AG09319 (cell line): ENCODE data around the gene GGTLC1.

Source experiments
- DNase-seq: peaks from one replicate; pipeline ENCODE4 v3.0.0-alpha.2; 2010; ENCODE audit warnings: low read depth; ENCODE audit errors: extremely low read depth
- CTCF ChIP-seq: IDR thresholded peaks from 2 replicates; pipeline ENCODE4 v1.5.1; 2011; ENCODE audit warnings: low read depth, mild to moderate bottlenecking, inconsistent platforms, low read length, moderate library complexity

The GGTLC1 gene

GRCh38 chr20:23955896-23956295 is 32.7 kb downstream of the GGTLC1 start:
- no peak for TF ChIP-seq CTCF
- no peak for DNase-seq

- DNase-seq, result no peak
- TF ChIP-seq CTCF, result no peak
These were observed 34.4 kb downstream of the GGTLC1 start for GRCh38 chr20:23954008-23954745.

GRCh38 chr20:23946206-23946605 is 42.4 kb downstream of the GGTLC1 start:
- DNase-seq, result no peak
- TF ChIP-seq CTCF, result no peak

GRCh38 chr20:23943304-23943703 is 45.3 kb downstream of the GGTLC1 start:
- TF ChIP-seq CTCF, result no peak
- no peak for DNase-seq

- TF ChIP-seq CTCF, result no peak
- no peak for DNase-seq
These were observed 48.9 kb downstream of the GGTLC1 start for GRCh38 chr20:23939641-23940040.

GRCh38 chr20:23939063-23939462 is 49.5 kb downstream of the GGTLC1 start:
- DNase-seq, result no peak
- TF ChIP-seq CTCF, result no peak

- TF ChIP-seq CTCF, result no peak
- no peak for DNase-seq
These were observed 50.5 kb downstream of the GGTLC1 start for GRCh38 chr20:23938118-23938438.
